ENCODE results near the gene BCL11B.

- TF ChIP-seq, protein P1, sequence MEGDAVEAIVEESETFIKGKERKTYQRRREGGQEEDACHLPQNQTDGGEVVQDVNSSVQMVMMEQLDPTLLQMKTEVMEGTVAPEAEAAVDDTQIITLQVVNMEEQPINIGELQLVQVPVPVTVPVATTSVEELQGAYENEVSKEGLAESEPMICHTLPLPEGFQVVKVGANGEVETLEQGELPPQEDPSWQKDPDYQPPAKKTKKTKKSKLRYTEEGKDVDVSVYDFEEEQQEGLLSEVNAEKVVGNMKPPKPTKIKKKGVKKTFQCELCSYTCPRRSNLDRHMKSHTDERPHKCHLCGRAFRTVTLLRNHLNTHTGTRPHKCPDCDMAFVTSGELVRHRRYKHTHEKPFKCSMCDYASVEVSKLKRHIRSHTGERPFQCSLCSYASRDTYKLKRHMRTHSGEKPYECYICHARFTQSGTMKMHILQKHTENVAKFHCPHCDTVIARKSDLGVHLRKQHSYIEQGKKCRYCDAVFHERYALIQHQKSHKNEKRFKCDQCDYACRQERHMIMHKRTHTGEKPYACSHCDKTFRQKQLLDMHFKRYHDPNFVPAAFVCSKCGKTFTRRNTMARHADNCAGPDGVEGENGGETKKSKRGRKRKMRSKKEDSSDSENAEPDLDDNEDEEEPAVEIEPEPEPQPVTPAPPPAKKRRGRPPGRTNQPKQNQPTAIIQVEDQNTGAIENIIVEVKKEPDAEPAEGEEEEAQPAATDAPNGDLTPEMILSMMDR (IDR thresholded peaks at IDR 0.05), result no peak
- TF ChIP-seq POLR2A (IDR thresholded peaks at IDR 0.05), result no peak
Measured at GRCh38 chr14:99260116-99260515, 11.9 kb downstream of the BCL11B start.
